GM23248 (cell line): Measurements from ENCODE around the gene RBFOX1.

Experiments used
- EZH2 ChIP-seq: fragments of 200-600 bp; sonication (generic); IDR thresholded peaks from 2 replicates; pipeline ENCODE4 v1.6.1; 2018; ENCODE audit warnings: antibody characterized with exemption, mild to moderate bottlenecking; ENCODE audit not compliant: insufficient read depth, poor library complexity, severe bottlenecking
- EZH2phosphoT487 ChIP-seq: fragments of 200-600 bp; sonication (generic); IDR thresholded peaks from 2 replicates; pipeline ENCODE4 v1.6.1; 2018; ENCODE audit warnings: antibody characterized with exemption, moderate library complexity, mild to moderate bottlenecking, low read depth; ENCODE audit not compliant: insufficient read depth

GRCh38 chr16:7675628-7676027 lies 343.0 kb downstream of the RBFOX1 start:
- no peak for TF ChIP-seq EZH2
- no peak for TF ChIP-seq EZH2phosphoT487
